MM.1S (cell line): ENCODE results near the gene PTPRD.

Experiments used
- DNase-seq: peaks from one replicate; pipeline ENCODE4 v3.0.0-alpha.2; 2015
- H2AFZ ChIP-seq: fragments of 300-600 bp; sonication (generic); 2 replicates; pipeline ENCODE4 v1.6.0; 2016; ENCODE audit warnings: antibody characterized with exemption, low read length
- H3F3A ChIP-seq: fragments of 300-600 bp; sonication (generic); 2 replicates; pipeline ENCODE4 v1.6.1; 2016; ENCODE audit warnings: mild to moderate bottlenecking, antibody characterized with exemption, low read length, moderate library complexity, mixed read lengths; ENCODE audit not compliant: insufficient read depth
- H3K27ac ChIP-seq: fragments of 300-600 bp; sonication (generic); 2 replicates; pipeline ENCODE4 v1.5.1; 2016; ENCODE audit warnings: mild to moderate bottlenecking, low read length
- H3K27me3 ChIP-seq: fragments of 300-600 bp; sonication (generic); replicated peaks from 2 replicates; pipeline ENCODE4 v1.6.0; 2016; ENCODE audit warnings: low read length; ENCODE audit not compliant: insufficient read depth
- H3K36me3 ChIP-seq: fragments of 300-600 bp; sonication (generic); replicated peaks from 2 replicates; pipeline ENCODE4 v1.6.1; 2016; ENCODE audit warnings: mild to moderate bottlenecking, low read length, mixed read lengths; ENCODE audit not compliant: insufficient read depth
- H3K4me1 ChIP-seq: fragments of 300-600 bp; sonication (generic); 2 replicates; pipeline ENCODE4 v1.6.1; 2016; ENCODE audit warnings: low read length, mixed read lengths
- H3K4me2 ChIP-seq: fragments of 300-600 bp; sonication (generic); 2 replicates; pipeline ENCODE4 v1.6.0; 2016; ENCODE audit warnings: low read depth, low read length
- H3K4me3 ChIP-seq: fragments of 300-600 bp; sonication (generic); 2 replicates; pipeline ENCODE4 v1.5.1; 2016; ENCODE audit warnings: low read length, mixed read lengths
- H3K79me2 ChIP-seq: fragments of 300-600 bp; sonication (generic); 2 replicates; pipeline ENCODE4 v1.6.1; 2016; ENCODE audit warnings: mixed run types, low read length, mixed read lengths
- H3K9ac ChIP-seq: fragments of 300-600 bp; sonication (generic); 2 replicates; pipeline ENCODE4 v1.6.1; 2016; ENCODE audit warnings: low read length, mixed read lengths
- H3K9me2 ChIP-seq: fragments of 300-600 bp; sonication (generic); replicated peaks from 2 replicates; pipeline ENCODE4 v1.6.1; 2016; ENCODE audit warnings: mild to moderate bottlenecking, low read length, mixed read lengths; ENCODE audit not compliant: insufficient read depth
- H3K9me3 ChIP-seq: fragments of 300-600 bp; sonication (generic); replicated peaks from 2 replicates; pipeline ENCODE4 v1.6.1; 2016; ENCODE audit warnings: mild to moderate bottlenecking, low read length, mixed read lengths; ENCODE audit not compliant: insufficient read depth
- H4K20me1 ChIP-seq: fragments of 300-600 bp; sonication (generic); 2 replicates; pipeline ENCODE4 v1.6.1; 2016; ENCODE audit warnings: mild to moderate bottlenecking, low read length, moderate library complexity, mixed read lengths; ENCODE audit not compliant: insufficient read depth
- CTCF ChIP-seq: fragments of 300-600 bp; sonication (generic); IDR thresholded peaks from 2 replicates; pipeline ENCODE4 v1.5.1; 2016; ENCODE audit warnings: antibody characterized with exemption, low read length, mixed read lengths
- EZH2 ChIP-seq: fragments of 300-600 bp; sonication (generic); optimal IDR thresholded peaks from 2 replicates; pipeline ENCODE3; 2017; ENCODE audit warnings: low read depth, mild to moderate bottlenecking, antibody characterized with exemption, low read length, mixed read lengths
- EZH2phosphoT487 ChIP-seq: fragments of 300-600 bp; sonication (generic); IDR thresholded peaks from 2 replicates; pipeline ENCODE4 v1.6.1; 2018; ENCODE audit warnings: antibody characterized with exemption, low read length

The PTPRD gene

GRCh38 chr9:10248890-10249289 lies 363.9 kb downstream of the PTPRD start:
- no peaks in the 10 kb centered on the region for H3K9me3 ChIP-seq
- no peaks in the 10 kb centered on the region for H3K9me2 ChIP-seq
- no peak for DNase-seq
- no peaks in the 10 kb centered on the region for H3K36me3 ChIP-seq
- no peak for TF ChIP-seq CTCF
- TF ChIP-seq EZH2 = no peak
- no peak for TF ChIP-seq EZH2phosphoT487
- H4K20me1 ChIP-seq = no peaks in the 10 kb centered on the region
- H3K4me2 ChIP-seq = no peak overlapping the region
- H3K4me3 ChIP-seq = no peak overlapping the region
- no peaks in the 10 kb centered on the region for H3K79me2 ChIP-seq
- no peak overlapping the region for H3K9ac ChIP-seq
- H3F3A ChIP-seq = no peaks in the 10 kb centered on the region
- H3K27me3 ChIP-seq = no peaks in the 10 kb centered on the region
- H2AFZ ChIP-seq = no peak overlapping the region
- H3K27ac ChIP-seq = no peak overlapping the region
- no peaks in the 10 kb centered on the region for H3K4me1 ChIP-seq

GRCh38 chr9:10242255-10242654 lies 370.5 kb downstream of the PTPRD start:
- DNase-seq = no peak
- no peak overlapping the region for H3K4me2 ChIP-seq

GRCh38 chr9:10238087-10238486 lies 374.7 kb downstream of the PTPRD start:
- H3K27me3 ChIP-seq = no peaks in the 10 kb centered on the region
- H3K9me3 ChIP-seq = no peaks in the 10 kb centered on the region
- H3K9me2 ChIP-seq = no peaks in the 10 kb centered on the region
- H3F3A ChIP-seq = no peaks in the 10 kb centered on the region
- TF ChIP-seq CTCF = no peak
- TF ChIP-seq EZH2 = no peak
- TF ChIP-seq EZH2phosphoT487 = no peak
- H3K79me2 ChIP-seq = no peaks in the 10 kb centered on the region
- H3K36me3 ChIP-seq = no peaks in the 10 kb centered on the region
- H4K20me1 ChIP-seq = no peaks in the 10 kb centered on the region
- no peak overlapping the region for H3K27ac ChIP-seq
- H3K4me1 ChIP-seq = no peaks in the 10 kb centered on the region
- no peak overlapping the region for H2AFZ ChIP-seq
- H3K4me3 ChIP-seq = no peak overlapping the region
- no peak overlapping the region for H3K9ac ChIP-seq
- DNase-seq = no peak
- H3K4me2 ChIP-seq = no peak overlapping the region

More at GRCh38 chr9:10242255-10242654, 370.5 kb downstream of the PTPRD start:
- Histone ChIP-seq H4K20me1 (no peaks in the 10 kb centered on the region), H3K9me3 (no peaks in the 10 kb centered on the region), H3K4me1 (no peaks in the 10 kb centered on the region), H3K27me3 (no peaks in the 10 kb centered on the region), H3K9ac (no peak overlapping the region), H2AFZ (no peak overlapping the region), H3F3A (no peaks in the 10 kb centered on the region), H3K79me2 (no peaks in the 10 kb centered on the region), H3K9me2 (no peaks in the 10 kb centered on the region), H3K4me3 (no peak overlapping the region), H3K36me3 (no peaks in the 10 kb centered on the region), H3K27ac (no peak overlapping the region)
- TF ChIP-seq CTCF (no peak), EZH2 (no peak), EZH2phosphoT487 (no peak)
